ENCODE data around the gene NGB.

Gene NGB

GRCh38 chr14:77260631-77261030 lies 10.4 kb downstream of the NGB start:
- no peak for TF ChIP-seq GATA3 (IDR thresholded peaks at IDR 0.05; ENCODE audit: low read depth, low read length)
- TF ChIP-seq GATA2 (IDR thresholded peaks at IDR 0.05; ENCODE audit: low read depth, low read length): no peak

DNA sequence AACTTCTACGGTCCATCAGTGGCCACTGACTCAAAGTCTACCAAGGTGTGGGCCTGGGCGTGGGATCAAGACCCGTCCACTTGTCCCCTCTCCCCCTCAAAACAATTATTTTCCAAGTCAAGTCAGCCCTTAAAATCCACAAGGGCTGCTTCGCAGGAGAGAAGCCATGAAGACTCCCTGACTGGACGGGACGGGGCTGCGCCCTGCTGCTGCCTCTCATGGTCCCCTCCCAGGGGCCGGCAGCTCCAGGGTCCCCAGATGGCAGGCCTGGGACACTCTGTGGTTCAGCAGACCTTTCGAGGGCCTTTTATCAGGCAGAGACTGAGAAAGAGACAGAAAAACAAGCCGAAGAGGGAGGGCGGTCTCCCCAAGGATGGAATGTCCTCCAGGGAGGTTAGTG lies 10.8 kb downstream of the NGB start:
- TF ChIP-seq GATA2 (IDR thresholded peaks at IDR 0.05; ENCODE audit: low read depth, low read length) (no peak), GATA3 (IDR thresholded peaks at IDR 0.05; ENCODE audit: low read depth, low read length) (no peak)

GRCh38 chr14:77259025-77259715 lies 11.8 kb downstream of the NGB start:
- TF ChIP-seq GATA3 (IDR thresholded peaks at IDR 0.05; ENCODE audit: low read depth, low read length) (no peak), GATA2 (IDR thresholded peaks at IDR 0.05; ENCODE audit: low read depth, low read length) (no peak)

DNA sequence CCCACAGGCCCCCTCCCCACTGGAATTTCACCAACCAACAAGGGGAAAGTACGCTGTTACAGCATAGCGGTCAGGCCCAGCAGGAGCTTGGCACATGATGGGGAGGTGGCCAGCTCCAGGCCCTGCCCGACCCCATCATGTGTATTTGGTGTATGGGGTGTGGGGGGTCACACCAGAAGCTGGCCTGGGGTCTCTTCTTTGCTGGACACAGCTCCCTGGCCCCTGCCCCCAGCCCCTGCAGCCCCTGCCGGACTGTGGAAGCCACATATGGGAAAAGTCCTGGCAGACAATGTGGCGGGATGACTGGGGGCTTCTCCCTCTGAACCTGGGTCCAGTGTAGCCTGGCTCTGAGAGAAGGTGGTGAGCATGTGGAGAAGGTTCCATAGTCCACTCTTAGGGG lies 12.4 kb downstream of the NGB start:
- no peak for TF ChIP-seq GATA3 (IDR thresholded peaks at IDR 0.05; ENCODE audit: low read depth, low read length)
- no peak for TF ChIP-seq GATA2 (IDR thresholded peaks at IDR 0.05; ENCODE audit: low read depth, low read length)

- TF ChIP-seq GATA3 (IDR thresholded peaks at IDR 0.05; ENCODE audit: low read depth, low read length): no peak
- no peak for TF ChIP-seq GATA2 (IDR thresholded peaks at IDR 0.05; ENCODE audit: low read depth, low read length)
Measured at GRCh38 chr14:77257700-77258099, 13.3 kb downstream of the NGB start.

DNA sequence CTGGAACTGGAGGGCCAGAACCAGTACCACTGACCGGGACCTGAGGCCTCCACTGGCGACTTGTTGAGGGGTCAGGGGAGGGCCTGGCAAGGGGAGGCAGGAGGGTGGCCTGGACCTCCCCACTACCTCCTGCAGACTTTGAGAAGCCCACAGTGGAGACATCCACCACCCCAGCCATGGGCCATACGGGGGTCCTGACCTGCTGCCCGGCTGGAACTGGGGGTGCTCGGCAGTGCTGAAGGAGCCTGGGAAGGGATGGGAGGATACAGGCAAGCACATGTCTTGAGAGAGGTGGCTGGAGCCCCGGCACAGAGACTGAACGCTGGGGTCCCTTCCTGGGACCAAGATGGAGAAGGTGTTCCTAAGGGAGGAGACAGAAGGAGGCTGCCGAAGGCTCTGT lies 14.3 kb downstream of the NGB start:
- TF ChIP-seq GATA3 (IDR thresholded peaks at IDR 0.05; ENCODE audit: low read depth, low read length): no peak

DNA sequence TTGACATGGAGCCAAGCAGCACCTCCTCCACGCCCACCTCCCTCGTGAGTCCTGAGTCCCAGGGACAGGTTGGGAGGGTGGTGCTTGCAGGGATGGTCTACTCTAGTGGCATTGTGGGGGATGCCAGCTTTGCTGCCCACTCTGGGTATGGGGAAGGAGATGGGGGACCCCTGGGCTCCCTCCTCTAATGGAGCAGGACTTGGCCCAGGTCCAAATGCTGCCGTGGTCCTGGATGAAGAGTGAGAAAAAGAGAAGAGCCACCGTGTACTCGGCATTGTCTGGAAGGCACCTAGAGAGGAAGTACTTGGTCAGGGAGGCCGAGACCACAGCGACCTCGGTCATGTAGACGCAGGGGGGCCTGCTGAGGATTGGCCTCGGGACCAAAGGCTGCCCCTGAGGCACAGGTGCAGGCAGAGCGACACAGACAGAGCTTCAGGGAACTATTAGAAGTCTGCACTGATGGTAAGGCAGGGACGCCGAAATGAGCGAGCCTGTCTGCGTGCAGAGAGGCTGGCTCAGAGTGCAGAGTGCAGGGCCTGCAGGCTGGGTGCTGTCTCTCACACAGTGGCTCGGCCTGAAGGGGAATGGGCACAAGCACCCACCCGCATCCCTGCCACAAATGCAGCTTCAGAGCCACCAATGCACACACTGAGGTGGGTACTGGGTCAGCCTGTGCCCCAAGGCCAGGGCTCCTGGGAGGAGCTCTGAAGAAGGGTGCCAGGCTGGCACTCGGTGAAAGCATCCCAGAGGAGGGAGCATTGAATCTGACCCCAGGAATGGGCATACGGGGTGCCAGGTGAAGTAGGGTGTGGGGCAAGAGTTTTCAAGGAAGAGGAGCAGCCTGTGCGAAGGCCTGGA lies 17.4 kb downstream of the NGB start:
- TF ChIP-seq GATA3 (IDR thresholded peaks at IDR 0.05; ENCODE audit: low read depth, low read length) (no peak), GATA2 (IDR thresholded peaks at IDR 0.05; ENCODE audit: low read depth, low read length) (no peak)

GRCh38 chr14:77251870-77252269 lies 19.1 kb downstream of the NGB start:
- no peak for TF ChIP-seq GATA2 (IDR thresholded peaks at IDR 0.05; ENCODE audit: low read depth, low read length)

- TF ChIP-seq GATA3 (IDR thresholded peaks at IDR 0.05; ENCODE audit: low read depth, low read length) (no peak), GATA2 (IDR thresholded peaks at IDR 0.05; ENCODE audit: low read depth, low read length) (no peak)
Measured at GRCh38 chr14:77250927-77251326, 20.1 kb downstream of the NGB start.

DNA sequence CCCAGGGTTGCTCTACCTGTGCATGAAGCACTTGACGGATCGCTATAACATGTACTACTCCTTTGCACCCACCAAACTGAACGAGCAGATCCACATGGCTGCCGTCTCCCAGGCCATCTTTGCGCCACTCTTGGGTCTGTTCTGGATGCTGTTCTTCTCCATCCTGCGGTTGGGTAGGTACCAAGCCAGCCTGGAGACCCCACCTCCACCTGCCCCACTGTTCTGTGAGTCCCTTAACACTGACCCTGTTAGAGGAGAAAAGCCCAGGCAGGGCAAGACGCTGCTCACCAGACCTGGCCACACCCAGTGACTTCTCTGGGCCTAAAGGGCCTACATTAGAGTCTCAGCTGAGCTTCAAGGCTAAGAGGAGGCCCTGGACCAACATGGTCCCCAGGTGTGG lies 21.7 kb downstream of the NGB start:
- TF ChIP-seq GATA2 (IDR thresholded peaks at IDR 0.05; ENCODE audit: low read depth, low read length) (no peak), GATA3 (IDR thresholded peaks at IDR 0.05; ENCODE audit: low read depth, low read length) (no peak)

GRCh38 chr14:77248666-77249065 lies 22.3 kb downstream of the NGB start:
- no peak for TF ChIP-seq GATA3 (IDR thresholded peaks at IDR 0.05; ENCODE audit: low read depth, low read length)
- TF ChIP-seq GATA2 (IDR thresholded peaks at IDR 0.05; ENCODE audit: low read depth, low read length): no peak

DNA sequence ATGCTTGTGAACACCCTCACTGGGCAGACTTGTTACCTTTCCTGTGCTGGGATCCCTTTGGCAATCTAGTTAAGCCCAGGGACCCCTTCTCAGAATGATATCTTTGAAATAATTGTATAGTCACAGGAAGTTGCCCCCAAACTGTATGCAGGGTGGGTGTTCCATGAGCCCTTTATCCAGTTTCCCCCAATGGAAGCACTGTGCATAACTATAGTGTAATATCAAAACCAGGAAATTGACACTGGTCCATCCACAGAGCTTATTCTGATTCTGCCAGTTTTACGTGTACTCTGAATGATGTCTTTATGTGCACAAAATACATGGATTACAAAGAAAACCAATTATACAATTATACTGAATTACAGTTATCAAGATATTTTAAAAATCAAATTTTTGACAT lies 24.2 kb downstream of the NGB start:
- no peak for TF ChIP-seq GATA3 (IDR thresholded peaks at IDR 0.05; ENCODE audit: low read depth, low read length)

- no peak for TF ChIP-seq GATA2 (IDR thresholded peaks at IDR 0.05; ENCODE audit: low read depth, low read length)
- TF ChIP-seq GATA3 (IDR thresholded peaks at IDR 0.05; ENCODE audit: low read depth, low read length): no peak
Measured at GRCh38 chr14:77245820-77246219, 25.2 kb downstream of the NGB start.

DNA sequence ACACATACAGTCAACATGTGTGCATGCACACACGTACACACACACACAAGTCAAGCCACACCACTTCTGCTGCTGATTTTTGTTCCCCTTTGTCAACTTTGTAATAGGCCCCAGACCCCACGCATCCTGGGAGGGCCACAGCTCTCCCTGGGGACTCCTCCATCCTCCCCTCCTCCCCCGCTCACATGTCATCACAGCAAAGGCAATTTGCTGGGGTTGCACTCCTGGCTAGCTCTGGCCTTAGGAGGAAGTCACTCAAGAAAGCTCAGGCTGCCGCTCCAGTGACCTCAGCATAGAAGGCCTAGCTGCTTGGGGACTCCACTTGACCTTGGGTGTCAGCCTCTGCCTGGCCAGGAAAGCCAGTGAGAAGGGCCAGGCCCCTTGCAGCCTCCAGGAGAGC lies 27.2 kb downstream of the NGB start:
- TF ChIP-seq GATA3 (IDR thresholded peaks at IDR 0.05; ENCODE audit: low read depth, low read length) (no peak), GATA2 (IDR thresholded peaks at IDR 0.05; ENCODE audit: low read depth, low read length) (no peak)

DNA sequence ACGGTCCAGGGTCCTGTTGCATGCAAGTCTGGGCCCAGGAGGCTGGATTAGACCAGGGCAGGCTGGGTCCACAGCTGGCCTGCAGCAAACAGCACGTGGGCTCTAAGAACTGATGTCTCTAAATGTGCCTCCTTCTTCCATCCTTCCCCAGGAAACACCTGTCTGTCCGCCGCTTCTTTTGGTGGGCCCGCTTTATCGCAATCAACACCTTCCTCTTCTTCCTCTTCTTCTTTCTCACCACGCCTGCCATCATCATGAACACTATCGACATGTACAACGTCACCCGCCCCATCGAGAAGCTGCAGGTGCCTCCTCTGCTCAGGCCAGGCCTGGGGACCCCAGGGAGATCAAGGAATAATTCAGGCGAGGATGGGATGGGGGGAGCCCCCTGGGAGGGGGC lies 28.3 kb downstream of the NGB start:
- no peak for TF ChIP-seq GATA2 (IDR thresholded peaks at IDR 0.05; ENCODE audit: low read depth, low read length)
- no peak for TF ChIP-seq GATA3 (IDR thresholded peaks at IDR 0.05; ENCODE audit: low read depth, low read length)
